GM10266 (cell line): ENCODE data around the gene MRPS16.

ENCODE experiments used
- DNase-seq: peaks from one replicate; pipeline ENCODE4 v3.0.0; 2012; ENCODE audit errors: extremely low spot score
- TF ChIP-seq, protein P1 (sequence below): IDR thresholded peaks from 2 replicates; pipeline ENCODE4 v1.5.1; 2012; ENCODE audit warnings: mild to moderate bottlenecking, low read depth; ENCODE audit not compliant: control insufficient read depth, insufficient read depth; ENCODE audit errors: missing control alignments

MRPS16 gene

DNA sequence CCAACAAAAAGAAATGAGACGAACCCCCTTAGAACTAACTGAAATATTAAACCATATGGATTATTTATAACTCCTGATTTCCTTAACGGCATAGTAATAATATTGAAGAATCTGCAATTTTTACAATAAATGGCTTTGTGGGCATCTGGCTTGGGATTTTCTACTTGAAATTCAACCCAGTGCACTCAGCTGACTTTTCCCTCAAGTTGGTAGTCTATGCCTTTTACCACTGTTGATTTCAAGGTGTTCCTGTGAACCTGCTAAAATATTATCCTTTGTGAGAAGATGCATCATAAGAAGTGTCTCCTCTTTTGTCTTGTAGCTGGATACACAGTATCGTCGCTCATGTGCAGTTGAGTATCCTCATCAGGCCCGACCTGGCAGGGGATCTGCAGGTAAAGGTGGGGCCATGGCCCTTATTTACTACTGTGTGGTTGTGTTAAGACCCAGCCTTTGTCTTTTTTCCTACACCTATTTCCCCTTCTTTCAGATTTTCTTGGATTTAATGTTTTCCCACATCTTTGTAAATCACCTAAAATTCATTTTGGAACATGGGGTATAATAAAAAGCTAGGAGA is 13.4 kb downstream of the MRPS16 start:
- TF ChIP-seq, protein P1, sequence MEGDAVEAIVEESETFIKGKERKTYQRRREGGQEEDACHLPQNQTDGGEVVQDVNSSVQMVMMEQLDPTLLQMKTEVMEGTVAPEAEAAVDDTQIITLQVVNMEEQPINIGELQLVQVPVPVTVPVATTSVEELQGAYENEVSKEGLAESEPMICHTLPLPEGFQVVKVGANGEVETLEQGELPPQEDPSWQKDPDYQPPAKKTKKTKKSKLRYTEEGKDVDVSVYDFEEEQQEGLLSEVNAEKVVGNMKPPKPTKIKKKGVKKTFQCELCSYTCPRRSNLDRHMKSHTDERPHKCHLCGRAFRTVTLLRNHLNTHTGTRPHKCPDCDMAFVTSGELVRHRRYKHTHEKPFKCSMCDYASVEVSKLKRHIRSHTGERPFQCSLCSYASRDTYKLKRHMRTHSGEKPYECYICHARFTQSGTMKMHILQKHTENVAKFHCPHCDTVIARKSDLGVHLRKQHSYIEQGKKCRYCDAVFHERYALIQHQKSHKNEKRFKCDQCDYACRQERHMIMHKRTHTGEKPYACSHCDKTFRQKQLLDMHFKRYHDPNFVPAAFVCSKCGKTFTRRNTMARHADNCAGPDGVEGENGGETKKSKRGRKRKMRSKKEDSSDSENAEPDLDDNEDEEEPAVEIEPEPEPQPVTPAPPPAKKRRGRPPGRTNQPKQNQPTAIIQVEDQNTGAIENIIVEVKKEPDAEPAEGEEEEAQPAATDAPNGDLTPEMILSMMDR, result no peak
- DNase-seq, result no peak

DNA sequence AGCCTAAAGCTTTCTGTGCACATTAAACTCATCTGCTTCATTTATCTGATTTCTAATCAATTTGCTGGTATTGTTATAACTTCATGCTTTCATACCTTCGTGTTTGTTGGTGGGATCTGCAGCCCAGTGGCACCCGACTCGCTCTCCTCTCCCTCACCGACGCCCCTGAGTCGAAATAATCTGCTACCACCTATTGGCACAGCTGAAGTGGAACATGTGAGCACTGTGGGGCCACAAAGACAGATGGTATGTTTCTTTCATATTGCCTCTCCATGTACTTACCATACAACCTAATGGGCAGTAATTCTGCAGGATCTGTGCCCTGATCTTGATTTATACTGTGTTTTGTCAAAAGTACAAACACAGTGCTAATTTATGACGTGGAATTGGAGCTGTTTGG is 17.7 kb downstream of the MRPS16 start:
- TF ChIP-seq, protein P1, result no peak
- no peak for DNase-seq

DNA sequence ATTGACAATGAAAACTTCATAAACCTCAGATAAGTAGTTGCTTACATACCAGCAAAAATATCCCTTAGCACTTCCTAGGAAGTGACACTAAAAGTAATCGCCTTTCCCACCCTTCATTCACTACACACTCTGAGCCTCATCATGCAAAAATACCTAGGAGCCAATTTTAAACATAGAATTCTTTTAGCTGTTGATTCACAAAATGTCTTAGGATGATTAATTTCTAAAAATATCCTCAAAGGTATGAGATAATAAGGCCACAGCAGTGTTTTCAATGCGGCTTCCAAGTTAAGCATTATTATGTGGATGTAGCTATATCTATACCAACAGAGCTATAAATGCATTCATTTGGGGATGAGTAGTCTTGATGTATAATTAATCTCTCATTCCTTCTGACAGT is 18.6 kb downstream of the MRPS16 start:
- no peak for DNase-seq
- TF ChIP-seq, protein P1, result no peak

DNA sequence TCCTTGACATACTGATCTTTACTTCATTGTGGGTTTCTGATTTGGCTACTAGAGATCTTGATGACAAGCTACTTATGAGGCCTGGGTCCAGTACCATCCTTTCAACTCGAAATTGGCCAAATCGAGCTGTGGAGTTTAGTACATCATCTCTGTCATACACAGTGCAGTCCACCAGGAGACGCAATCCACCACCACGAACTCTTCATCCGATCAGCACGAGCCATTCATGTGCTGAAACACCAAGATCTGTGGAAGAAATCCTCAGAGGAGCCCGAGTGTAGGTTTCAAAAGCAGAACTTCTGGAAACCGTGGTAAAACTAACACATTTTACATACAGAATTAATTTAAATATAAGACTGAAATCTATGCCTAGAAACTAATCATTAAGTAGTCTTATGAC is 19.6 kb downstream of the MRPS16 start:
- no peak for DNase-seq
- TF ChIP-seq, protein P1, result no peak

DNA sequence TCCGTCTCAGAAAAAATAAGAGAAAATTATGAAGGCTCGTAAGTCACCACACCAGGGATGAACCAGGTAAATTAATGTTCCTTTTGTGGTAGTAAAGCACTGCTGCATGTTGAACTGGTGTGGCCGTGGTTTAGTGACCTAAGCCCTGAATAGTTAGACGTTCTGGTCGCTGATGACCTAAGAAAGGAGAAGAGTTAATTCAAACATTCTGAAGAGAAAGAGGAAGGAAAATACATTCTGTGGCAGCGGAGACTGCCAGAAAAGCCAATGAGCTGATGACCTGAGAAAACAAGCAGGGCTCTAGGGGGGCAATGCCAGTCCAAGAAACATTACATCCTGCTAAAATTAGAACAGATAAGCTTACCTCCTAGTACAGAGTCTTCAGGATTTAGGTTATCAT is 22.9 kb downstream of the MRPS16 start:
- no peak for DNase-seq
- TF ChIP-seq, protein P1, result no peak

DNA sequence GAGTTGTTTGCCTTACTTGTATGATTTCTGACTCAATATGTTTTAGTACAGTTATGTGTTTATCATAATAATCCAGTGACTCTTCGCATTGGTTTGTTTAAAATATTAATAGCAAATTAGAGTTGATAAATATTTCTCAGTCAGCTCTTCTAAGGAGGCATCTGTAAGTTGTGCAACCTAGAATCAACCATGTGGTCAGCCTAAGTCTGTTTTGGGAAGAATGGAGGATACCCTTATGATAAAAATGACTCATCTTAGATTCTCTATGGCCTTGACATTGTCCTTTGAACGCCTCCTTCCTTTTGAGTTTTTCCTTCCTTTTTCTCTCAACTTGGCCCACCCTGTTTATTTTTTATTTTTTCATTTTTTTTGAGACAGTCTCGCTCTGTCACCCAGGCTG is 24.2 kb downstream of the MRPS16 start:
- no peak for DNase-seq
- TF ChIP-seq, protein P1, result no peak

DNA sequence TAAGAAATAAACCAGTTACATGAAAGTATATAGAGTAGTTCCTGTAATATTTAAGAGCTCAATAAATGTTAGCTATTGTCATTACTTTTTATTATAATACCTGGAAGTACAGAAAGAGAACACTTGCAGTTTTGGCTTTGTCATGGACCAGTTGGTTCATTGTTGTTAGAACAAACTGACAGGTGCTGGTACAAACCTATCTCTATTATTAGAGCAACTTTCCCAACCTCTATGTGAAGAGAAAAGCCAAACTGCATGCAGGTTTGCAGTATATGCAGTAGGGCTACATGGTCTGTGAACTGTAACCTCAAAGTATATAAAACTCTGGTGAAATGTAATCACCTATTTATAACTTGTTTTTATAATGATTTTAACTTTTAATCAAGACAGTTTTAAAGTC is 25.8 kb downstream of the MRPS16 start:
- TF ChIP-seq, protein P1, result no peak
- no peak for DNase-seq
